Stomach (tissue), 8 donors: ENCODE data around the gene KIAA1671. TPM values are rescaled to one million over a fixed set of nuclear protein-coding genes. Genes with fewer than 3 reads are reported as not detected.

Experiments used
- polyA plus RNA-seq, 3 donors: library from polyadenylated mRNA; stranded (reverse); fragments of 200-250 nt; gene quantifications; one replicate each; pipeline ENCODE4 v1.2.3, GENCODE V29; 2013
- small RNA-seq, 4 donors: library from RNA; depleted of rRNA; stranded (forward); fragments of <200 nt; gene quantifications; one replicate each; pipeline ENCODE3, GENCODE V24; 2016
- total RNA-seq, 5 donors: library from RNA; depleted of rRNA; stranded (reverse); fragments of >200 nt; gene quantifications; one replicate each; pipeline versions ENCODE4 v1.1.0 to v1.2.3, GENCODE V29; 2014 to 2016
- donor health status: healthy with polysubstance abuse.
- donor health status: Bipolar disorder and iron deficiency.
- donor health status: healthy.

The KIAA1671 gene
- total and polyA plus RNA-seq, 8 donors, result 5.7 to 80.5 (median 32.5) TPM

Small RNA genes within 50 kb of the gene (small RNA-seq; reads per million reads assigned to genes)
- gene Z99916.2, result 0 reads per million in 4 donors

Other genes with a start within 250 kb of the KIAA1671 start
- not detected for gene PIWIL3, start 178.0 kb upstream of the KIAA1671 start, total RNA-seq
- gene PIWIL3, start 178.0 kb upstream of the KIAA1671 start, polyA plus RNA-seq, result not detected
- gene SGSM1, start 146.5 kb upstream of the KIAA1671 start, total RNA-seq, result 1 to 10 TPM; 1.3 to 4.7 (median 4.0) TPM
- under 1 TPM; 0.68 to 0.80 (median 0.76) TPM for gene SGSM1, start 146.5 kb upstream of the KIAA1671 start, polyA plus RNA-seq
- not detected for gene LHFPL7, start 6.0 kb upstream of the KIAA1671 start, total RNA-seq
- 1 to 10 TPM in 2 of 3 donors, not detected in 1; 1.1 to 1.5 TPM for gene LHFPL7, start 6.0 kb upstream of the KIAA1671 start, polyA plus RNA-seq
- not detected for gene CRYBB3, start 247.1 kb downstream of the KIAA1671 start, total RNA-seq
- under 1 TPM in 1 of 3 donors, not detected in 2; 0.33 TPM for gene CRYBB3, start 247.1 kb downstream of the KIAA1671 start, polyA plus RNA-seq